ENCODE measurements around the gene BABAM2. TPM values are rescaled to one million over a fixed set of nuclear protein-coding genes. Genes with fewer than 3 reads are reported as not detected.

The BABAM2 gene
- polyA plus RNA-seq (ENCODE audit: low read depth in 6 of 6), result 10 to 100 TPM; 50.3 to 58.3 (median 55.6) TPM

GRCh38 chr2:27890146-27890923 lies at the start of gene BABAM2, which contains the start of gene RBKS:
Gene BABAM2, plus strand, starts transcription at chr2:27890729. Its CDS starts 3,828 bp downstream, at chr2:27894557.
Gene RBKS, minus strand, starts transcription at chr2:27890387. Its CDS starts 42 bp downstream, at chr2:27890345.
- H3K4me1 Mint-ChIP-seq, result peaks cover 18 to 33% (median 31%) of the 10 kb centered on the region in 3 donors
- ATAC-seq (ENCODE audit: low read depth in 2 of 2), result peak; percentile 62 to 63

GRCh38 chr2:27842894-27843293 lies 47.6 kb upstream of the BABAM2 start:
- Mint-ChIP-seq H3K4me3 (no peak overlapping the region), H3K36me3 (peaks cover 0 to 10% of the 10 kb centered on the region in 2 donors), H3K27me3 (no peaks in the 10 kb centered on the region), H3K27ac (no peak overlapping the region), H3K4me1 (no peaks in the 10 kb centered on the region), H3K9me3 (no peaks in the 10 kb centered on the region)
- ATAC-seq (ENCODE audit: low read depth in 2 of 2) (no peak), DNase-seq (no peak)

More at GRCh38 chr2:27890146-27890923, at the start of gene BABAM2, which contains the start of gene RBKS:
- peak within 1 kb of the TSS; percentile 94 to 99 (median 98) for H3K4me3 Mint-ChIP-seq
- peaks cover 2 to 11% of the 10 kb centered on the region in 2 donors for H3K36me3 Mint-ChIP-seq
- peak; percentile 93 for DNase-seq
- H3K9me3 Mint-ChIP-seq, result peaks cover 0 to 6% (median 2%) of the 10 kb centered on the region in 7 donors
- peaks cover 0 to 6% (median 5%) of the 10 kb centered on the region in 3 donors for H3K27me3 Mint-ChIP-seq
- H3K27ac Mint-ChIP-seq, result peak within 1 kb of the TSS; percentile 100

GRCh38 chr2:27843992-27844391 lies 46.5 kb upstream of the BABAM2 start:
- ATAC-seq (ENCODE audit: low read depth in 2 of 2) (no peak), DNase-seq (no peak)
- Mint-ChIP-seq H3K27ac (no peak overlapping the region), H3K36me3 (peaks cover 0 to 10% of the 10 kb centered on the region in 2 donors), H3K4me1 (no peaks in the 10 kb centered on the region), H3K9me3 (no peaks in the 10 kb centered on the region), H3K4me3 (no peak overlapping the region), H3K27me3 (no peaks in the 10 kb centered on the region)

- peaks cover 0 to 3% (median 0%) of the 10 kb centered on the region in 7 donors for H3K9me3 Mint-ChIP-seq
- H3K27ac Mint-ChIP-seq, result no peak overlapping the region
- ATAC-seq (ENCODE audit: low read depth in 2 of 2), result no peak
- H3K4me3 Mint-ChIP-seq, result no peak overlapping the region
- H3K27me3 Mint-ChIP-seq, result no peaks in the 10 kb centered on the region
- no peak for DNase-seq
- no peaks in the 10 kb centered on the region for H3K4me1 Mint-ChIP-seq
- peaks cover 0 to 6% of the 10 kb centered on the region in 2 donors for H3K36me3 Mint-ChIP-seq
Measured at GRCh38 chr2:27844821-27845255, 45.7 kb upstream of the BABAM2 start.

- H3K27me3 Mint-ChIP-seq, result no peaks in the 10 kb centered on the region
- ATAC-seq (ENCODE audit: low read depth in 2 of 2), result no peak
- H3K9me3 Mint-ChIP-seq, result peaks cover 0 to 4% (median 0%) of the 10 kb centered on the region in 7 donors
- no peaks in the 10 kb centered on the region for H3K4me1 Mint-ChIP-seq
- H3K27ac Mint-ChIP-seq, result no peak overlapping the region
- no peaks in the 10 kb centered on the region for H3K36me3 Mint-ChIP-seq
- no peak for DNase-seq
- H3K4me3 Mint-ChIP-seq, result no peak overlapping the region
Measured at GRCh38 chr2:27847333-27847732, 43.2 kb upstream of the BABAM2 start.

GRCh38 chr2:27849558-27850205 lies 40.8 kb upstream of the BABAM2 start:
- no peaks in the 10 kb centered on the region for H3K36me3 Mint-ChIP-seq
- no peaks in the 10 kb centered on the region for H3K27me3 Mint-ChIP-seq
- no peak for DNase-seq
- H3K9me3 Mint-ChIP-seq, result peaks cover 0 to 4% (median 0%) of the 10 kb centered on the region in 7 donors
- H3K4me3 Mint-ChIP-seq, result no peak overlapping the region
- no peaks in the 10 kb centered on the region for H3K4me1 Mint-ChIP-seq
- ATAC-seq (ENCODE audit: low read depth in 2 of 2), result no peak
- H3K27ac Mint-ChIP-seq, result peak overlapping the region in 1 of 6 donors; percentile 90

- H3K4me3 Mint-ChIP-seq, result no peak overlapping the region
- no peak overlapping the region for H3K27ac Mint-ChIP-seq
- ATAC-seq (ENCODE audit: low read depth in 2 of 2) (no peak), DNase-seq (no peak)
- peaks cover 2 to 22% of the 10 kb centered on the region in 2 donors for H3K36me3 Mint-ChIP-seq
- no peaks in the 10 kb centered on the region for H3K27me3 Mint-ChIP-seq
- peaks cover 0 to 7% (median 3%) of the 10 kb centered on the region in 7 donors for H3K9me3 Mint-ChIP-seq
- no peaks in the 10 kb centered on the region for H3K4me1 Mint-ChIP-seq
Measured at GRCh38 chr2:27852691-27853090, 37.8 kb upstream of the BABAM2 start.

- Mint-ChIP-seq H3K27me3 (no peaks in the 10 kb centered on the region), H3K4me3 (no peak overlapping the region)
- no peak for ATAC-seq (ENCODE audit: low read depth in 2 of 2)
Measured at GRCh38 chr2:27854229-27854862, 36.2 kb upstream of the BABAM2 start.

GRCh38 chr2:27855476-27855875 lies 35.1 kb upstream of the BABAM2 start:
- DNase-seq, result no peak
- ATAC-seq (ENCODE audit: low read depth in 2 of 2), result no peak
- no peak overlapping the region for H3K4me3 Mint-ChIP-seq

More at GRCh38 chr2:27854229-27854862, 36.2 kb upstream of the BABAM2 start:
- Mint-ChIP-seq H3K36me3 (peaks cover 9 to 29% of the 10 kb centered on the region in 2 donors), H3K4me1 (no peaks in the 10 kb centered on the region), H3K27ac (peak overlapping the region in 1 of 6 donors; percentile 17), H3K9me3 (peaks cover 0 to 17% (median 8%) of the 10 kb centered on the region in 7 donors)
- DNase-seq, result no peak

GRCh38 chr2:27856386-27856785 lies 34.1 kb upstream of the BABAM2 start:
- DNase-seq (no peak), ATAC-seq (ENCODE audit: low read depth in 2 of 2) (no peak)
- Mint-ChIP-seq H3K9me3 (peaks cover 0 to 17% (median 8%) of the 10 kb centered on the region in 7 donors), H3K36me3 (peaks cover 9 to 29% of the 10 kb centered on the region in 2 donors), H3K4me3 (no peak overlapping the region), H3K27ac (no peak overlapping the region), H3K4me1 (no peaks in the 10 kb centered on the region), H3K27me3 (no peaks in the 10 kb centered on the region)

More at GRCh38 chr2:27855476-27855875, 35.1 kb upstream of the BABAM2 start:
- peaks cover 9 to 29% of the 10 kb centered on the region in 2 donors for H3K36me3 Mint-ChIP-seq
- H3K4me1 Mint-ChIP-seq, result no peaks in the 10 kb centered on the region
- peak overlapping the region in 1 of 6 donors; percentile 60 for H3K27ac Mint-ChIP-seq
- H3K9me3 Mint-ChIP-seq, result peaks cover 0 to 17% (median 8%) of the 10 kb centered on the region in 7 donors
- no peaks in the 10 kb centered on the region for H3K27me3 Mint-ChIP-seq

GRCh38 chr2:27856956-27857355 lies 33.6 kb upstream of the BABAM2 start:
- Mint-ChIP-seq H3K27ac (no peak overlapping the region), H3K27me3 (no peaks in the 10 kb centered on the region), H3K36me3 (peaks cover 9 to 29% of the 10 kb centered on the region in 2 donors), H3K4me3 (no peak overlapping the region), H3K9me3 (peaks cover 0 to 17% (median 8%) of the 10 kb centered on the region in 7 donors), H3K4me1 (no peaks in the 10 kb centered on the region)
- DNase-seq (no peak), ATAC-seq (ENCODE audit: low read depth in 2 of 2) (no peak)

- ATAC-seq (ENCODE audit: low read depth in 2 of 2) (no peak), DNase-seq (no peak)
- Mint-ChIP-seq H3K27me3 (no peaks in the 10 kb centered on the region), H3K36me3 (peaks cover 9 to 29% of the 10 kb centered on the region in 2 donors), H3K4me1 (no peaks in the 10 kb centered on the region), H3K27ac (peak overlapping the region in 1 of 6 donors; percentile 9), H3K9me3 (peaks cover 0 to 17% (median 8%) of the 10 kb centered on the region in 7 donors), H3K4me3 (no peak overlapping the region)
Measured at GRCh38 chr2:27857417-27858172, 32.9 kb upstream of the BABAM2 start.

Measured in naive B cell (primary cell).